ENCODE measurements around the gene CYB561D2. TPM values are rescaled to one million over a fixed set of nuclear protein-coding genes. Genes with fewer than 3 reads are reported as not detected.
A peak's percentile ranks its signal among the peaks of the same experiment; 100 is the strongest.

The CYB561D2 gene
- total and polyA plus RNA-seq, 3 donors from 2014 or later: 16.0 to 21.1 (median 18.9) TPM

DNA sequence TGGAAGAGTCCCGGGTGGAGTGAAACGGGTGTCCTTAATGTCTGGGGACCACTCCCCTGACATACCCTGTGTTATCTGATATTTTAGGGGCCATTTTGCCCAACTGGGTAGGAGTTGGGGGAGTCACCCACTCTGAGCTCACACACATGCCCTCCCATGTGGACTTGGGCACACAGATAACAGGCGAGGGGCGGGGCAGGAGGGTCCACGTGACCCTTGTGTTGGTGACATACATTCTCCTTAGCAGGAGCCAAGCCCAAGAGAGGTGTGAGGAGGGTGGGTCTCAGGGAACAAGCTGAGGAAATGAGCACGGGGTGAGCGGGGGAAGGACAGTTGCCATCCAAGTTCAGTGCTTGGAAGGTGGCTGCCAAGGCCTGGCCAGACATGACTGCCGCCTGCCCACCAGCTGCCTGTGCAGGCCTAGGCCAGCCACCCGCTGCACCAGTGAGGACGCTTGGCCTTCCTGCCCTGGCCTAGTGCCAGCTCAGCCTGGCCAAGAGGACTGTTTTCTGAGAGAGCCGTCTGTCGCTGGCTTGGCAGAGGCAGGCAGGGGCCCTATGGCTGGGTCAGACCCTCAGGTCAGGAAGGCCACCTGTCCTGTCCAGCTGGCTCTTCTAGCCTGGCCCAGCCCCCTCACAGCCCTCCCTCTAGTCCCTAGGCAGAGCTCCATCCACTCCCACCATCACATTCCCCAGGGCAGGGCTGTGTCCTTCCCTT lies 40.0 kb downstream of the CYB561D2 start:
- peak; percentile 69 for DNase-seq
- no peak overlapping the region for H3K27ac ChIP-seq

DNA sequence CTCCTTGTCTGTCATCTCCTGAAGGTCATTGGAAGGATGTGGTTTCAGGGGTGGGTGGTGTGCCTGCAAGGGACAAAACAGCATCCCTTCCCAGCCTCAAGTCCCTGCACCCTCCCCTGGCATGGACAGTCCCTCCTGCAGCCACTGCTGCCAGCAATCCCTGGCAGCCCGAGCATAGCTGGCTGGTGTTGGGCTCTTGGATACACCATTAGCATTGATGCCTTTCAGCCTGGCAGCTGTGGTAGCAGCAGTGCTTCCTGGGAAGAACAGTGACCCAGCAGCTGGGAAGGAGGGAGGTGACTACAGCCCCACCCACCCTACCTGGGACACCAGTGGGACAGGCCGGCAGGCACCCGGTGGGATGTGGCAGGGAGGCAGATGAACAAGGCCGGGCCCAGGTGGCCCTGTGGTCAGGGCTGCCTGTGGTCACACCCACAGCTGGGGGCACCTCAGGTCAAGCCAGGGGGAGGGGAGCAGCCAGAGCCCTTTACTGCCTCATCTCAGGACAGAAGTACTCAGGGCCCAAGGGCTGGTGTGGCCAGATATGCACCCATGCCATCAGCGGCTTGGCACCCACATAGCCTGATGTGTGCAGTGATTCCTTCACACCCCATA lies 41.5 kb downstream of the CYB561D2 start:
- intact Hi-C loops (cut with DNase I; ENCODE audit: low total_unique reads): no loop called here
- WGBS, 2 donors: 83 to 95% methylated on average over 2 to 4 of the region's 5 CpGs
- Histone ChIP-seq H3K9me3 (no peaks in the 10 kb centered on the region), H3K36me3 (ENCODE audit: low read depth, missing control alignments) (no peaks in the 10 kb centered on the region), H3K27me3 (no peaks in the 10 kb centered on the region), H3K27ac (no peak overlapping the region), H3K4me3 (no peak overlapping the region), H3K4me1 (peaks cover 6% of the 10 kb centered on the region)
- DNase-seq: no peak
- no peak for TF ChIP-seq POLR2A (IDR thresholded peaks at IDR 0.05)
- TF ChIP-seq, protein P1, sequence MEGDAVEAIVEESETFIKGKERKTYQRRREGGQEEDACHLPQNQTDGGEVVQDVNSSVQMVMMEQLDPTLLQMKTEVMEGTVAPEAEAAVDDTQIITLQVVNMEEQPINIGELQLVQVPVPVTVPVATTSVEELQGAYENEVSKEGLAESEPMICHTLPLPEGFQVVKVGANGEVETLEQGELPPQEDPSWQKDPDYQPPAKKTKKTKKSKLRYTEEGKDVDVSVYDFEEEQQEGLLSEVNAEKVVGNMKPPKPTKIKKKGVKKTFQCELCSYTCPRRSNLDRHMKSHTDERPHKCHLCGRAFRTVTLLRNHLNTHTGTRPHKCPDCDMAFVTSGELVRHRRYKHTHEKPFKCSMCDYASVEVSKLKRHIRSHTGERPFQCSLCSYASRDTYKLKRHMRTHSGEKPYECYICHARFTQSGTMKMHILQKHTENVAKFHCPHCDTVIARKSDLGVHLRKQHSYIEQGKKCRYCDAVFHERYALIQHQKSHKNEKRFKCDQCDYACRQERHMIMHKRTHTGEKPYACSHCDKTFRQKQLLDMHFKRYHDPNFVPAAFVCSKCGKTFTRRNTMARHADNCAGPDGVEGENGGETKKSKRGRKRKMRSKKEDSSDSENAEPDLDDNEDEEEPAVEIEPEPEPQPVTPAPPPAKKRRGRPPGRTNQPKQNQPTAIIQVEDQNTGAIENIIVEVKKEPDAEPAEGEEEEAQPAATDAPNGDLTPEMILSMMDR (IDR thresholded peaks at IDR 0.05): no peak

More for the DNA sequence above, 40.0 kb downstream of the CYB561D2 start:
- Histone ChIP-seq H3K27me3 (no peaks in the 10 kb centered on the region), H3K36me3 (ENCODE audit: low read depth, missing control alignments) (no peaks in the 10 kb centered on the region), H3K9me3 (no peaks in the 10 kb centered on the region), H3K4me1 (peaks cover 6% of the 10 kb centered on the region), H3K4me3 (no peak overlapping the region)
- intact Hi-C loops (cut with DNase I; ENCODE audit: low total_unique reads): no loop called here
- WGBS, 2 donors: 62 to 68% methylated on average over 9 to 12 of the region's 12 CpGs
- TF ChIP-seq, protein P1 (IDR thresholded peaks at IDR 0.05): no peak
- TF ChIP-seq POLR2A (IDR thresholded peaks at IDR 0.05): no peak

DNA sequence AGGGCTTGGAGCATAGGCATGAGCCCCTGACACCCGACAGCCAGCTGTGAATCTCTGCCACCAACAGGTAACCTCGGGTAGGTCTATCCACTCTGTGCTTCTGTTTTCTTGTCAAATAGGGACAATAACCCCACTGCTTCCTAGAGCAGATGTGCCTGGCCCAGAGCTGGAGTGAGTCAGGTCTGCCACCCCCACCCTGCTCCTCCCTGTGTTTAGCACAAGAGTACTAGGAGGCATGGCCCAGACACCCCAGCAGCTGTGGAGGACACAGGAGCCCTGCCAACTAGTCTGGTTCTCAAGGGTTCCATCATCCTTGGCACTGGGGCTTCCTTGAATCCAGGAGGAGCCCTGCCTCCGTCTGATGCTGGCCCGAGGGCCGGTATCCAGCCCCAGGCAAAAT lies 42.4 kb downstream of the CYB561D2 start:
- H3K36me3 ChIP-seq (ENCODE audit: low read depth, missing control alignments): no peaks in the 10 kb centered on the region
- WGBS, 2 donors: 80 to 82% methylated on average over 5 of the region's 5 CpGs
- intact Hi-C loops (cut with DNase I; ENCODE audit: low total_unique reads): no loop called here
- H3K27me3 ChIP-seq: no peaks in the 10 kb centered on the region
- no peak overlapping the region for H3K27ac ChIP-seq
- no peak for DNase-seq
- peaks cover 6% of the 10 kb centered on the region for H3K4me1 ChIP-seq
- no peaks in the 10 kb centered on the region for H3K9me3 ChIP-seq
- H3K4me3 ChIP-seq: no peak overlapping the region
- TF ChIP-seq, protein P1 (IDR thresholded peaks at IDR 0.05): no peak
- TF ChIP-seq POLR2A (IDR thresholded peaks at IDR 0.05): no peak

DNA sequence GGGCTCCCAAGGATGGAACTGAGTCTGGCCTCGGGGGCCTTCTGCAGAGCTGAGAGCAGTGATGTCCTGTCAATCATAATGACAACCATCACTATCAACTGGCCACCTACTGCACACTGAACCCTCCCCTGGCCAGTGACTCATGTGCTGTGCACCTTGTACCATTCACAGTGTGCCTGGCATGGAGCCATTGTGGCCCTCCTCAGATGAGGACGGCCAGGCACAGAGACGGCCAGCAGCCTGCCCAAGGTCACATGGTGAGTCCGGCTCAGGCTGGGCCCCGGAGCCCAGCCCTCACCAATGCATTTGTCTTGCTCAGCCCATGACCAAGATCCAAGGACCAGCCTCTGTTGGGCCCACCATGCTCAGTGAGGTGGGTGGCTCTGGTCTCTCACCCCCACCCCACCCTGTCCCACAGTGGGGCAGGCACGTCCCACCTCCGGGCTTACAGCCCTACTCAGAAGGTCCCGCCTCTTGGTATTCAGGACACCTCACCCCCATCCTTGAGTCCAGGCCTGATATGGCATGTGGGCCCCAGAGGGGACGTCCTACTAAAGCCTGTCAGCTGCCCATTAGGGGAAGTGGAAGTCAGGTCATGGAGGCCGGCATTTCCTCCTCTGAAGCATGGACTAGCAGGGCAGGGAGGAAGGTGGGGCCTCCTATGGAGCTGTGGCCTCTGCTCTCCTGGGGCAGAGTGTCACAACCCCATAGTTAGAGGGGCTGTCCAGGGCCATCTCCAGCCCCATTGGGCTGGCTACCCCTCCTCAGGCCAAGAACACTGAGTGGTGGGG lies 44.6 kb downstream of the CYB561D2 start:
- TF ChIP-seq, protein P1 (IDR thresholded peaks at IDR 0.05): no peak
- no peak for TF ChIP-seq POLR2A (IDR thresholded peaks at IDR 0.05)
- Histone ChIP-seq H3K27ac (no peak overlapping the region), H3K27me3 (no peaks in the 10 kb centered on the region), H3K4me1 (peaks cover 6% of the 10 kb centered on the region), H3K9me3 (no peaks in the 10 kb centered on the region), H3K4me3 (no peak overlapping the region), H3K36me3 (ENCODE audit: low read depth, missing control alignments) (no peaks in the 10 kb centered on the region)
- WGBS, 2 donors: 82 to 85% methylated on average over 7 to 10 of the region's 10 CpGs
- DNase-seq: no peak
- intact Hi-C loops (cut with DNase I; ENCODE audit: low total_unique reads): no loop called here

Measured in testis (tissue), 3 donors.